ENCODE measurements around the gene IL4I1. TPM values are rescaled to one million over a fixed set of nuclear protein-coding genes. Genes with fewer than 3 reads are reported as not detected.
A peak's percentile ranks its signal among the peaks of the same experiment; 100 is the strongest.

Gene IL4I1
- polyA plus RNA-seq, 1 donor (not counting 4 experiments of a cell fraction or from before 2014, with no cell fraction given) = 0.13 TPM

DNA sequence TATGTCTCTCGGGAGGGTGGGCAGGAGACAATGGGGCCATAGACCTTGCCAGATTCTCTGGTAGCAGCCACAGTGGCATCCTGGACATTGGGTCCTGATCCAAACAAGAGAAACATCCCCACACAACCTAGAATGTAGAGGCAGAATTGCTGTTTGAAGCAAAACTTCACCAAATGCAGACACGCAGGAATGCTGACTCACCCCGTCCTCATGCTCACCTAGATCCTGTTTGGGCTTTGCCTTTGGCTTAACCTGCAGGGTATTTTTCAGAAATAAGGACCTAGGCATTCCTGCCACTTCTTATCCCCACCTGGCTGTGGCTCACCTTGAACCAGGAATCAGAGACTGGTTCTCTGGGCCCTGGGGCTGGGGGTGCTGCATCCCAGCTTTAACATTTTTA is 11.9 kb downstream of the IL4I1 start:
- no peaks in the 10 kb centered on the region for H4K20me1 ChIP-seq (ENCODE audit: control insufficient read depth, extremely low read depth, insufficient read depth, low read length)
- dilution Hi-C loops (cut with MboI; ENCODE audit: extremely low pct_ligation_motif_present, low sequenced_read_pairs) = no loop called here
- H3K4me3 ChIP-seq (ENCODE audit: control insufficient read depth in 2 of 3, extremely low read depth in 1 of 3, insufficient read depth in 2 of 3, low read depth in 1 of 3, low read length in 3 of 3) = no peak overlapping the region
- FAIRE-seq (peak; percentile 44), DNase-seq (ENCODE audit: low read depth, low spot score) (no peak)
- TF ChIP-seq EZH2 (IDR thresholded peaks at IDR 0.05; ENCODE audit: low read length) = no peak
- TF ChIP-seq CTCF (optimal IDR thresholded peaks at IDR 0.05 in 1 of 3, IDR thresholded peaks at IDR 0.05 in 1 of 3, conservative IDR thresholded peaks at IDR 0.05 in 1 of 3; ENCODE audit: extremely low read depth in 1 of 3, insufficient read depth in 2 of 3, low read length in 3 of 3) = no peak
- peaks cover 25 to 34% of the 10 kb centered on the region in 2 experiments for H3K36me3 ChIP-seq (ENCODE audit: control insufficient read depth in 2 of 2, extremely low read depth in 1 of 2, insufficient read depth in 2 of 2, low read length in 2 of 2)
- peaks cover 4% of the 10 kb centered on the region for H3K9me3 ChIP-seq (ENCODE audit: control insufficient read depth, low read depth, low read length)
- H3K27ac ChIP-seq (ENCODE audit: control insufficient read depth, insufficient read depth, low read length) = no peak overlapping the region
- no peak overlapping the region for H3K4me2 ChIP-seq (ENCODE audit: control insufficient read depth, extremely low read depth, insufficient read depth, low read depth, low read length)
- no peaks in the 10 kb centered on the region for H3K27me3 ChIP-seq (ENCODE audit: control insufficient read depth, extremely low read depth, insufficient read depth, low read length)
- no peak overlapping the region for H2AFZ ChIP-seq (ENCODE audit: control insufficient read depth, low read length)
- H3K9ac ChIP-seq (ENCODE audit: control insufficient read depth, extremely low read depth, insufficient read depth, low read length) = no peak overlapping the region
- H3K79me2 ChIP-seq (ENCODE audit: control insufficient read depth, insufficient read depth, low read length) = no peaks in the 10 kb centered on the region
- no peaks in the 10 kb centered on the region for H3K9me1 ChIP-seq (ENCODE audit: control insufficient read depth, extremely low read depth, insufficient read depth, low read length)
- H3K4me1 ChIP-seq (ENCODE audit: control insufficient read depth, extremely low read depth, insufficient read depth, low read length) = peaks cover 5% of the 10 kb centered on the region

GRCh38 chr19:49884109-49884508 is 12.6 kb downstream of the IL4I1 start:
- H4K20me1 ChIP-seq (ENCODE audit: control insufficient read depth, extremely low read depth, insufficient read depth, low read length) = no peaks in the 10 kb centered on the region
- no peak for TF ChIP-seq CTCF (optimal IDR thresholded peaks at IDR 0.05 in 1 of 3, IDR thresholded peaks at IDR 0.05 in 1 of 3, conservative IDR thresholded peaks at IDR 0.05 in 1 of 3; ENCODE audit: extremely low read depth in 1 of 3, insufficient read depth in 2 of 3, low read length in 3 of 3)
- peaks cover 27 to 34% of the 10 kb centered on the region in 2 experiments for H3K36me3 ChIP-seq (ENCODE audit: control insufficient read depth in 2 of 2, extremely low read depth in 1 of 2, insufficient read depth in 2 of 2, low read length in 2 of 2)
- H2AFZ ChIP-seq (ENCODE audit: control insufficient read depth, low read length) = no peak overlapping the region
- H3K9me3 ChIP-seq (ENCODE audit: control insufficient read depth, low read depth, low read length) = peaks cover 4% of the 10 kb centered on the region
- H3K4me3 ChIP-seq (ENCODE audit: control insufficient read depth in 2 of 3, extremely low read depth in 1 of 3, insufficient read depth in 2 of 3, low read depth in 1 of 3, low read length in 3 of 3) = no peak overlapping the region
- dilution Hi-C loops (cut with MboI; ENCODE audit: extremely low pct_ligation_motif_present, low sequenced_read_pairs) = no loop called here
- H3K9me1 ChIP-seq (ENCODE audit: control insufficient read depth, extremely low read depth, insufficient read depth, low read length) = no peaks in the 10 kb centered on the region
- DNase-seq (ENCODE audit: low read depth, low spot score) (no peak), FAIRE-seq (no peak)
- peaks cover 4% of the 10 kb centered on the region for H3K79me2 ChIP-seq (ENCODE audit: control insufficient read depth, insufficient read depth, low read length)
- no peaks in the 10 kb centered on the region for H3K27me3 ChIP-seq (ENCODE audit: control insufficient read depth, extremely low read depth, insufficient read depth, low read length)
- H3K27ac ChIP-seq (ENCODE audit: control insufficient read depth, insufficient read depth, low read length) = no peak overlapping the region
- no peak overlapping the region for H3K4me2 ChIP-seq (ENCODE audit: control insufficient read depth, extremely low read depth, insufficient read depth, low read depth, low read length)
- peaks cover 5% of the 10 kb centered on the region for H3K4me1 ChIP-seq (ENCODE audit: control insufficient read depth, extremely low read depth, insufficient read depth, low read length)
- no peak overlapping the region for H3K9ac ChIP-seq (ENCODE audit: control insufficient read depth, extremely low read depth, insufficient read depth, low read length)

Data from keratinocyte (primary cell).